NCI-H128 (cell line): Measurements from ENCODE around the gene SYVN1.

Source experiments
- DNase-seq: peaks from one replicate; lab custom pipeline; 2025; ENCODE audit not compliant: unreplicated experiment; lab: John Stamatoyannopoulos, UW

Gene SYVN1

DNA sequence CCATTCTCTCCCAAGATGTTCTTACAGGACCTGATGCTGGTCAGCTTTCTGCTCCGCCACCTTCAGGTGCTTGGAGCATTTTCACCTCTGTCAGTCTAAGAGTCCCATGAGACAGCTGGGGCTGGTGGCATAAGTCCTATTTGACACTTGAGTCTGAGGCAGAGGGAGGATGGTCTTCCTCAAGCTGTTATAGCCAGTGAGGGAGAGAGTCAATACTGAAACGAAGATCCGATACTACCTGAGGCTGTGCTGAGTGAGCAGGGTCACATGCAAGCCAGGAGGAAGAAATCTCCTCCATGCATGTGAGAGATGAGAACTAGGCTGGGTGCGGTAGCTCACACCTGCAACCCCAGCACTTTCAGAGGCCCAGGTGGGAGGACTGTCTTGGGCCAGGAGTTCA is 44.7 kb downstream of the SYVN1 start:
- DNase-seq, result no peak

DNA sequence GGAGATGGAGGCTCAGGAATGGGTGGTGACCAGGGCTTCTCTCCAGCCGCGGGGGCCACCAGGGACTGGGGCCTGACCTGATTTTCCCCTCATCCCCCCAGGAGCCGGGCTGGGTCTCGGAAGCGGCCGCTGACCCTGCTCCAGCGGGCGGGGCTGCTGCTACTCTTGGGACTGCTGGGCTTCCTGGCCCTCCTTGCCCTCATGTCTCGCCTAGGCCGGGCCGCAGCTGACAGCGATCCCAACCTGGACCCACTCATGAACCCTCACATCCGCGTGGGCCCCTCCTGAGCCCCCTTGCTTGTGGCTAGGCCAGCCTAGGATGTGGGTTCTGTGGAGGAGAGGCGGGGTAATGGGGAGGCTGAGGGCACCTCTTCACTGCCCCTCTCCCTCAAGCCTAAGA is 46.5 kb downstream of the SYVN1 start:
- DNase-seq, result no peak

DNA sequence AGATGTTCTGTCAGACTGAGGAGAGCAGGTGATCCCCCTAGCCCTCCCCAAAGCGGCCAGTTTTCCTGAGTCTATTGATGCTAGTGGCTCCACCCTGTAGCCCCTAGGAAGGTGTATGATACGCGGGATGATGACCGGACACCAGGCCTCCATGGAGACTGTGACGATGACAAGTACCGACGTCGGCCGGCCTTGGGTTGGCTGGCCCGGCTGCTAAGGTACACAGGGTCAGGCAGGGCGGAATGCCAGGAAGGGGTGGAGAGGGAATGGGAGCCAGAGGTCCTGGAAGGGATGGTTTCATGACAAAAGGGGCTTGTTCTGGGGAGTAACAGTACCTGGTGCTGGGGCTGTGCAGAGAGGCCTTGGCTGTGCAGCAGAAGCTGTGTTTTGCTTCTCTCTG is 47.1 kb downstream of the SYVN1 start:
- no peak for DNase-seq

DNA sequence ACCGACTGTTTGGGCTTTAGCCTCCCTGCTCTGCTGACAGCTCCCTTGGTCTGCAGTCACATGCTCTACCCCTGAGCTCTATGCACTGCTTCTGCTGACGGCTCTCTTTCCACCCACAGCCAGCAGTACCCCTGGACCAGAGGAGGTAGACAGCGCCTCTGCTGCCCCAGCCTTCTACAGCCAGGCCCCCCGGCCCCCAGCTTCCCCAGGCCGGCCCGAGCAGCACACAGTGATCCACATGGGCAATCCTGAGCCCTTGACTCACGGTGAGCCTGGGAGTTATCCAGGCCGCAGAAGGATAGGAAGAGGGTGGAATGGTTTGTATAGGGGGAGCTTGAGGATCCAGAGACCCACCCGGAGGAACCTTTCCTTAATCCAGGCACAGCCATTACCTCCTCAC is 47.5 kb downstream of the SYVN1 start:
- no peak for DNase-seq

DNA sequence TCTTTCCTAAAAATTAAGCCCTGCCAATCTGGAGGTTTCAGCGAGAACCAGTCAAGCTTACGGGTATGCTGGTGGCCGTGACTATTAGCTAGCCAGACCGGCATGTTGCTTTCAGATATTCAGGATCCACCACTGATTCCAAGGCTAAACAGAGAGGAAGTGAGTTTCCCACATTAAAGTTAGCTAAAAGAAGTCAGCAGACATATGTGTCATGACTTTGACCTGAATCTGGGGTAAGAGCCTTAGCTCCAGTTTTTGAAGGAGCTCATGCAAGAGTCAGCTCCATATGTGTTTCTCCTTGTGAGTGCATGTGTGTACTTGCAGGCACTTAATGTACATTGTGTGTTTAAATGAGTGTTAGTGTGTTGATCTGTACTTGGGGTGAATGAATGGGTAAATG is 48.9 kb downstream of the SYVN1 start:
- no peak for DNase-seq

DNA sequence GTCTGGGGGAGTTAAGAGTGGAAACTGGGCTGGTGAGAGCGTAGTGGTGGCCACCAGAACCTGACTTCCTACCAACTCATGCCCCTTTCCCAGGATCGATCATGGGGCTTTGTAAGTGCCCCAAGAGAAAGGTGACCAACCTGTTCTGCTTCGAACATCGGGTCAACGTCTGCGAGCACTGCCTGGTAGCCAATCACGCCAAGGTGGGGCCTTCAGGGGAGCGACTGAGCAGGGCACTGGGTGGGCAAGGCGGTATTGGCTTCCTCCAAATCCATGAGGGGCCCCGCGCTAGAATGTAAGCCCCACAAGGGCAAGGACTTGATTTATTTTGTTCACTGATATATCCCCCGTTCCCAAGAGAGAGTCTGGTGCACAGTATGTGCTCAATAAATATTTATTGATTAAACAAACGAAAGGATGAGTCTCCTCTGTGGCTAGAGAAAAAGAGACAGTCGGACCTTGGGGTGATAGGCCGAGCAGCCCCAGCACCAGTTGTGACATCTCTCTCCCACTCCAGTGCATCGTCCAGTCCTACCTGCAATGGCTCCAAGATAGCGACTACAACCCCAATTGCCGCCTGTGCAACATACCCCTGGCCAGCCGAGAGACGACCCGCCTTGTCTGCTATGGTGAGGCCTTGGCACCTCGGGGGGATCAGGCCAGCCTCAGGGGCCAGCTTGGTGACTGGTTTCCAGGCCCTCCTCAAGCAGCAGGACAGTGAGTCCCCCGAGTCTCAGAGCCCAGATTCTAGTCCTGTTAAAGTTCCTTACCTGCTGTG is 49.5 kb downstream of the SYVN1 start:
- no peak for DNase-seq

DNA sequence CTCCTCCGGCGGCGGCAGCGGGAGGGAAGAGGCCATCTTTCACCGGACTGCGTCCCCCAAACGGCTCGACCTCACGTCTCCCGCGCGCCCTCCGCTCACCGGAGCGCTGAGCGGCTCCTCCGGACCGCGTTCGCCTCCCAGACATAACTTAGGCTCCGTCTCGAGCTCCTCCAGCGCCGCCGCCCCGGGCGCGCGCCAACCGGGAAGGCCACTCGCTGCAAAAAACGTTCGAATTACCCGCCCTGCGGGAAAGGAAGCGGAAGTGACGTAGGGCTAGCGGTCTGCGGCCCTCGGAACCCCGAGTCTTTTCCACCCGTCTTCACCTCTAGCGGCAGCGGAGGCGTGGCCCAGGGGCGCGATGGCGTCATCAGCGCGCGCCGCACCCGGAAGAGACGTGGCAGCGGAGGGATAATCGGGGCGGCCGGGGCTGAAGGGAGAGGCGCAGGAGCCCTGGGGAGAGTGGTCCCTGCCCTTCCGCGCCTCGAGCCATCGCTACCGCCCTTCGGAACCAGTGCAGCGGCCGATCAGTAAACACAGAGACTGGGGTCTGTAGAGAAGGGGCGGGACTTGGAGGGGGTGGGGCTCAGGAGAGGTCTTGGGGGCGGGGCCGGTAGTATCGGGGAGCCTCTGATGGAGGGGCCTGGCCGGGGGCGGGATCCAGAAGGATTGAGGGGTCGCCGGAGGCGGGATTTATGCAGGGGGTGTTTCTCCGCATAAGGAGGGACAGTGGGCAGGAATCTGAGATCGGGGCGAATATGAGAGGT is 50.3 kb downstream of the SYVN1 start, which contains the start of the genes CDCA5 and ZFPL1:
Gene CDCA5 (minus strand): TSS at position 207 of the 764 bp plus-strand sequence. CDS start 62 bp downstream, at position 145.
Gene ZFPL1 (plus strand): TSS at position 389 of the 764 bp plus-strand sequence. CDS start 477 bp downstream, outside the sequence.
- peak; percentile 91 for DNase-seq

DNA sequence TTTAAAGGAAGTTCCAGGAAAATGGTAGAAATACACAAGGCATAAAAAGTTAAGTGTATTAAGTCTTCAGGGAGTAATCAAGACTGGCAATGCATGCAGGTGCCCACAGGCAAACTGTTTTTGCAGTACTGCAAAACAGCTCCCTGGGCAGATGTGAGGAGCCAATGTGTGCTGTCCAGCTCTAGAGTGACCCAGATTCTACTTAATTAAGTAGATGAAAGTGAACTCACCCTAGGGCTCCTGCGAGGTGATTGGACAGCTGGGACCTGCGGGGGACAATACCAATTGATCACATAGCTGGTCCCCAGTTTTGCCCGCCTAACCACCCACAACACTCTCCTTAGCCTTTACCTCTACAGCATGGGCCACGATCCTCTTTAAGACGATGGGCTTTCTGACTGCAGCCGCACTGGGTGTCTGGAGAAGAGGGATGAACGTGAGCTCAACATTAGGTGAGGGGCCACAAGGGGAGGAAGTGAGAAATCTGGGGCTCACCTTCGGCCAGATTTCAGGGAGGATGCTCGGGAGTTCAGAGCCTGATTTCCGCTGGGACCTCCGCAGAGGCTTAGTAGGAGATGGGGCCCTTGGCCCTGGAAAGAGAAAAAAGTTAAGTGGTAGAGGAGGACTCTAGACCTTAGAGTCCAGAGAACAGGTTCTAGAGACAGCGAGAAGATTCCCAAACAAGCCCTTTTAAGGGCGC is 51.0 kb downstream of the SYVN1 start:
- no peak for DNase-seq

DNA sequence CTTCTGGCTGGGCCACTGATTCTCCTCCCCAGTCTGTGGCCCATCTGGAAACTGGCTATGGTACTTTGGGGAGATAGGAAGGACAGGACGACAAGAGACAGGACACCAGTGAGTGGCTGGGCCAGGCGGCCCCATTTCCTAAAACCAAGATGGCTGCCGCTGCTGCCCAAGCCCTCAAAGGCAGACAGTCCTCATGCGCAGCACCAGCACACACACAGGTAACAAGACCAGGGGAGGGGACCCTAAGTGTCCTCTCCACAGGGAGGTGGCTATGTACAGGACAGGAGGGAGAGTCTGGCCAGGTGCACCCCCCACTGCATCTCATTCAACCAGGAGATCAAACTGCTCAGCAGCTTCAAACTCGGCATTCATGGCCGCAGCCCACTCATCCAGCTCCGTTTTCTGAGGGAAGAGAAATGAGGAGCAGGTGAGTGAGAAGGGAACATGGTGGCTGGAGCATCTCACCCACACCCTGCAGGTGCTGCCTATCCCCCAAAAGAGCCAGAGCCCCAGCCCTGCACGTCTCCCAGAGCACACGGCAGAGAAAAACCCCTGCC is 55.5 kb downstream of the SYVN1 start:
- no peak for DNase-seq

DNA sequence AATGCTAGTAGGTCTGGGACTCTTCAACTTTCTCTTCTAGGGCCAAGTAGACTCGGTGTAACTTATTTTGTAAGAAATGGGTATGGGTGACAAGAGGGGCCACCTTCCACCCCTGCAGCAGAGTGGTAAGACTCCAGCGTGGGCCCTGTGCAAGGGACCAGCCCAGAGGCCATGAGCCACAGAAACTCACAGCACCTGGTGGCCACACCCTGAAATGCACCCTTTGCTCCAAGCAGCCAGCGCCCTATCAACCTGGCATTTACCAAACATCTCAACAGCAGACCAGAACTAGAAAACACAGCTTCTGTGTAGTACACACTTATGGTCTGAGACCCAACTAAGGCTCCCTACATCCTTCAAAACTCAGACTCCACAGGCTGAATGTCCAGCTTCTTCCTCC is 56.2 kb downstream of the SYVN1 start:
- peak; percentile 37 for DNase-seq

DNA sequence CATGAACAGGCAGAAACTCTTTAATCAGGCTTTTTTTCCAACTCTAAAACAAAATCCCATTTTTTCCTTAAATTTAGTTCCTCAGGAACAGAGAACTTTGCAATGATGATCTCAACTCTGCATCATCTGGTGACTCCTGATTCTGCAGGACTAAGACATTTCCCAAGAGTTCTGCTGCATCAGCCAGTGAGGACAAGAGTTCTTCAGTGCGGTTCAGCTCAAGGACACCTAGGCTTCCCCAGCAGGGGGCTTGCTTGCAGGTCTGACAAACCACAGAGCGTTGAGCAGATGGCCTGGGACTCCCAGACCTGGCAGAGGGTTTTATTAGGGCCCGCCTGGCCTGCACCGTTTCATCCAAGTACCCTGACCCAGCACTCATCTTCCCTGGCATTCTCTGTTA is 56.9 kb downstream of the SYVN1 start:
- DNase-seq, result no peak
